Endometrial microvascular endothelial cells (primary cell): ENCODE measurements around the gene CSTF2T. TPM values are rescaled to one million over a fixed set of nuclear protein-coding genes. Genes with fewer than 3 reads are reported as not detected.

Source experiments
- in situ Hi-C: cut with HindIII; loops from 2 replicates; pipeline ENCODE4 v1.10.0; 2017; ENCODE audit warnings: low sequenced_read_pairs, low pct_unique_long_range_greater_than_20kb; ENCODE audit errors: inconsistent ontology term
- total RNA-seq: library from RNA; depleted of rRNA; stranded (reverse); fragments of >200 nt; gene quantifications from one replicate; pipeline ENCODE4 v1.2.3, GENCODE V29; 2015; ENCODE audit errors: inconsistent ontology term

CSTF2T gene
- total RNA-seq: 24.4 TPM

- in situ Hi-C loops: no loop called here
Measured at GRCh38 chr10:51699475-51700227, at the start of gene CSTF2T. Gene CSTF2T, minus strand, starts transcription at chr10:51699595. Its CDS starts 46 bp downstream, at chr10:51699549.

- in situ Hi-C loops: no loop called here
Measured at GRCh38 chr10:51748959-51749358, 49.6 kb upstream of the CSTF2T start.

- in situ Hi-C loops: no loop called here
Measured at GRCh38 chr10:51747216-51747615, 47.8 kb upstream of the CSTF2T start.

- in situ Hi-C loops: no loop called here
Measured at GRCh38 chr10:51745397-51745796, 46.0 kb upstream of the CSTF2T start.

GRCh38 chr10:51744235-51745000 is 45.0 kb upstream of the CSTF2T start:
- in situ Hi-C loops: no loop called here

- in situ Hi-C loops: no loop called here
Measured at GRCh38 chr10:51743146-51743545, 43.8 kb upstream of the CSTF2T start.

- in situ Hi-C loops: no loop called here
Measured at GRCh38 chr10:51733057-51733456, 33.7 kb upstream of the CSTF2T start.

- in situ Hi-C loops: no loop called here
Measured at GRCh38 chr10:51729822-51730555, 30.6 kb upstream of the CSTF2T start.

- in situ Hi-C loops: no loop called here
Measured at GRCh38 chr10:51724038-51724437, 24.6 kb upstream of the CSTF2T start.

GRCh38 chr10:51718804-51719291 is 19.5 kb upstream of the CSTF2T start:
- in situ Hi-C loops: no loop called here

- in situ Hi-C loops: no loop called here
Measured at GRCh38 chr10:51716981-51717380, 17.6 kb upstream of the CSTF2T start.

GRCh38 chr10:51711519-51711891 is 12.1 kb upstream of the CSTF2T start:
- in situ Hi-C loops: no loop called here

GRCh38 chr10:51709324-51709972 is 10.1 kb upstream of the CSTF2T start:
- in situ Hi-C loops: no loop called here

GRCh38 chr10:51708609-51709008 is 9.2 kb upstream of the CSTF2T start:
- in situ Hi-C loops: no loop called here

- in situ Hi-C loops: no loop called here
Measured at GRCh38 chr10:51707821-51708424, 8.5 kb upstream of the CSTF2T start.

GRCh38 chr10:51707392-51707791 is 8.0 kb upstream of the CSTF2T start:
- in situ Hi-C loops: no loop called here

GRCh38 chr10:51706225-51706624 is 6.8 kb upstream of the CSTF2T start:
- in situ Hi-C loops: no loop called here

- in situ Hi-C loops: no loop called here
Measured at GRCh38 chr10:51705774-51706173, 6.4 kb upstream of the CSTF2T start.
